Measurements from ENCODE around the gene NIPBL. TPM values are rescaled to one million over a fixed set of nuclear protein-coding genes. Genes with fewer than 3 reads are reported as not detected.

The NIPBL gene
- total and polyA plus RNA-seq, 2 of the 8 experiments (the other 6 are each of a cell fraction or from before 2014, with no cell fraction given) = 21.1 to 53.5 TPM

DNA sequence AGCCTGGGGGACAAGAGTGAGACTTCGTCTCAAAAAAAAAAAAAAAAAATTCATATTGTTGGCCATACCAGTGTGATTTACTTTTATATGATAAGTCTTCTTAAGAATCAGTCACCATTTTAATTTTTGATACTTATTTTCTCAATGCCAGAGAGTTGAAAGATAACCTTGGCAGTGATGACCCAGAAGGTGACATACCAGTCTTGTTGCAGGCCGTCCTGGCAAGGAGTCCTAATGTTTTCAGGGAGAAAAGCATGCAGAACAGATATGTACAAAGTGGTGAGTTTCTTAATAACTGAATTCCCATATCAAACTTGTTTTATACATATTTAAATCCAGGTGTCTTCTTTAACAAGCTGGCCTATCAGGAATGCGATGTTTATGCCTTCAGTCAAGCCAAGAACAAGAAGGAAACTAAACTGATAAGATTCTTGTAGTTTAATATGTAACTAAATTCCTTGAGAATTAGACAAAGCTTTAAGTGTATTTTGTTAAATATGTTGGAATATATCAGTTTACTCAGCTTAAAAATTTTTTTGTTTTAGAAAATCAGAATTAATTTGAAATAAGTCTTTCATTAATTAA, 81.5 kb downstream of the NIPBL start:
- no peaks in the 10 kb centered on the region for H3K9me3 ChIP-seq (ENCODE audit: insufficient read depth in 2 of 2, low read depth in 1 of 2, low read length in 1 of 2)
- peak; percentile 19 for FAIRE-seq
- H3K18ac ChIP-seq (ENCODE audit: extremely low read depth, low read length) = no peak overlapping the region

More for the DNA sequence above, 81.5 kb downstream of the NIPBL start:
- Histone ChIP-seq H3K56ac (replicated peaks; ENCODE audit: insufficient read length, low read depth, low read length) (no peak overlapping the region), H4K91ac (replicated peaks; ENCODE audit: insufficient read length, low read length) (no peak overlapping the region), H2BK5ac (ENCODE audit: low read depth, low read length) (no peak overlapping the region), H2BK20ac (ENCODE audit: low read length) (no peak overlapping the region), H3K4me1 (replicated peaks in 1 of 4; ENCODE audit: control insufficient read depth in 3 of 4, insufficient read depth in 4 of 4, low read length in 3 of 4) (no peaks in the 10 kb centered on the region), H3K4me2 (ENCODE audit: insufficient read depth in 1 of 2, low read depth in 2 of 2, low read length in 2 of 2) (no peak overlapping the region), H4K8ac (ENCODE audit: extremely low read depth, insufficient read depth, low read length) (no peak overlapping the region), H3K36me3 (ENCODE audit: control insufficient read depth in 2 of 4, insufficient read depth in 4 of 4, low read length in 3 of 4) (peaks cover 0 to 23% (median 4%) of the 10 kb centered on the region in 4 experiments; a peak in 5 of 8 replicates), H2AFZ (ENCODE audit: low read length) (no peak overlapping the region), H3K4me3 (ENCODE audit: extremely low read depth in 1 of 4, insufficient read depth in 2 of 4, low read depth in 3 of 4, low read length in 4 of 4) (no peak overlapping the region), H2BK12ac (ENCODE audit: low read depth, low read length) (no peak overlapping the region), H2AK5ac (ENCODE audit: low read depth, low read length) (no peak overlapping the region), H3K27ac (ENCODE audit: low read depth, low read length) (no peak overlapping the region), H3K14ac (ENCODE audit: insufficient read length) (no peak overlapping the region), H3K79me1 (ENCODE audit: low read depth, low read length) (no peaks in the 10 kb centered on the region; the same call in 1 of the 2 replicates), H3K23me2 (ENCODE audit: low read depth, low read length) (no peaks in the 10 kb centered on the region), H4K20me1 (replicated peaks in 1 of 2; ENCODE audit: control insufficient read depth in 1 of 2, insufficient read depth in 2 of 2, low read length in 2 of 2) (no peaks in the 10 kb centered on the region), H3K79me2 (ENCODE audit: control insufficient read depth in 1 of 2, insufficient read depth in 2 of 2, low read length in 2 of 2) (peaks cover 0 to 12% of the 10 kb centered on the region in 2 experiments; a peak in 1 of 4 replicates), H2BK15ac (ENCODE audit: low read length) (no peak overlapping the region), H3K9ac (replicated peaks in 1 of 4; ENCODE audit: extremely low read depth in 1 of 4, low read depth in 3 of 4, low read length in 3 of 4) (no peak overlapping the region), H2BK120ac (replicated peaks; ENCODE audit: low read depth, low read length) (no peak overlapping the region), H3K27me3 (replicated peaks in 1 of 4; ENCODE audit: control insufficient read depth in 3 of 4, extremely low read depth in 1 of 4, insufficient read depth in 3 of 4, low read length in 3 of 4) (no peaks in the 10 kb centered on the region), H4K5ac (ENCODE audit: insufficient read length, low read depth, low read length) (no peak overlapping the region), H3K23ac (ENCODE audit: insufficient read length) (no peak overlapping the region), H3K4ac (replicated peaks; ENCODE audit: insufficient read length, low read depth, low read length) (no peak overlapping the region)
- WGBS, 2 experiments (ENCODE audit: extremely low coverage in 1 of 2, insufficient coverage in 1 of 2, insufficient read length in 1 of 2, insufficient replicate concordance in 2 of 2, low coverage in 1 of 2, low lambda C conversion rate in 2 of 2, missing lambda C conversion rate in 1 of 2) = 79% methylated on average over 3 of the region's 3 CpGs; no CpG with 5 or more reads in 1 of the 2 experiments
- TF ChIP-seq TAF1 (IDR thresholded peaks at IDR 0.05; ENCODE audit: low read depth, low read length) (no peak), TAF7 (optimal IDR thresholded peaks at IDR 0.05; ENCODE audit: borderline replicate concordance, low read depth, low read length) (no peak), SP4 (IDR thresholded peaks at IDR 0.05; ENCODE audit: low read length) (no peak), BACH1 (IDR thresholded peaks at IDR 0.05; ENCODE audit: low read length) (no peak), SUZ12 (IDR thresholded peaks at IDR 0.05; ENCODE audit: low read length) (no peak), YY1 (IDR thresholded peaks at IDR 0.05; ENCODE audit: low read depth, low read length) (no peak), RFX5 (IDR thresholded peaks at IDR 0.05; ENCODE audit: borderline replicate concordance, low read depth, low read length) (no peak), SP2 (IDR thresholded peaks at IDR 0.05; ENCODE audit: low read length) (no peak)
- TF ChIP-seq, protein P1, sequence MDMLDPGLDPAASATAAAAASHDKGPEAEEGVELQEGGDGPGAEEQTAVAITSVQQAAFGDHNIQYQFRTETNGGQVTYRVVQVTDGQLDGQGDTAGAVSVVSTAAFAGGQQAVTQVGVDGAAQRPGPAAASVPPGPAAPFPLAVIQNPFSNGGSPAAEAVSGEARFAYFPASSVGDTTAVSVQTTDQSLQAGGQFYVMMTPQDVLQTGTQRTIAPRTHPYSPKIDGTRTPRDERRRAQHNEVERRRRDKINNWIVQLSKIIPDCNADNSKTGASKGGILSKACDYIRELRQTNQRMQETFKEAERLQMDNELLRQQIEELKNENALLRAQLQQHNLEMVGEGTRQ (IDR thresholded peaks at IDR 0.05; ENCODE audit: low read length) = no peak
- TF ChIP-seq, protein P2, sequence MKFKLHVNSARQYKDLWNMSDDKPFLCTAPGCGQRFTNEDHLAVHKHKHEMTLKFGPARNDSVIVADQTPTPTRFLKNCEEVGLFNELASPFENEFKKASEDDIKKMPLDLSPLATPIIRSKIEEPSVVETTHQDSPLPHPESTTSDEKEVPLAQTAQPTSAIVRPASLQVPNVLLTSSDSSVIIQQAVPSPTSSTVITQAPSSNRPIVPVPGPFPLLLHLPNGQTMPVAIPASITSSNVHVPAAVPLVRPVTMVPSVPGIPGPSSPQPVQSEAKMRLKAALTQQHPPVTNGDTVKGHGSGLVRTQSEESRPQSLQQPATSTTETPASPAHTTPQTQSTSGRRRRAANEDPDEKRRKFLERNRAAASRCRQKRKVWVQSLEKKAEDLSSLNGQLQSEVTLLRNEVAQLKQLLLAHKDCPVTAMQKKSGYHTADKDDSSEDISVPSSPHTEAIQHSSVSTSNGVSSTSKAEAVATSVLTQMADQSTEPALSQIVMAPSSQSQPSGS (IDR thresholded peaks at IDR 0.05; ENCODE audit: low read length) = no peak
- CTCF ChIA-PET (ENCODE audit: partially characterized antibody) = interaction anchor here (0.6 to 1.6 kb wide), 3 partner anchors 11 to 1874 kb away, joined by 3 to 5 read pairs (median 3); no protein-coding TSS in a partner anchor
- POLR2A ChIA-PET (ENCODE audit: partially characterized antibody) = no interaction called here
- DNase-seq (ENCODE audit: low read depth in 1 of 2, low spot score in 2 of 2) = no peak

Measured in H1 (cell line).